ENCODE results near the gene ZNF358. TPM values are rescaled to one million over a fixed set of nuclear protein-coding genes. Genes with fewer than 3 reads are reported as not detected.

The ZNF358 gene
- total RNA-seq, 4 donors from 2014 or later = 30.4 to 42.8 (median 36.9) TPM

GRCh38 chr19:7494416-7495098, 21.3 kb upstream of the ZNF358 start:
- DNase-seq (ENCODE audit: low spot score in 2 of 2) = no peak
- 41 to 44% methylated on average over 13 of the region's 13 CpGs for WGBS, 2 donors
- H3K4me3 ChIP-seq (ENCODE audit: low read depth, poor library complexity, severe bottlenecking) = no peak overlapping the region
- intact Hi-C loops (cut with DNase I; ENCODE audit: low total_unique reads) = no loop called here
- TF ChIP-seq POLR2A (IDR thresholded peaks at IDR 0.05) (no peak), CTCF (IDR thresholded peaks at IDR 0.05) (no peak)

GRCh38 chr19:7497292-7497691, 18.6 kb upstream of the ZNF358 start:
- 67 to 78% methylated on average over 7 of the region's 7 CpGs for WGBS, 2 donors
- no peak overlapping the region for H3K4me3 ChIP-seq (ENCODE audit: low read depth, poor library complexity, severe bottlenecking)
- intact Hi-C loops (cut with DNase I; ENCODE audit: low total_unique reads) = no loop called here
- TF ChIP-seq POLR2A (IDR thresholded peaks at IDR 0.05) = no peak
- TF ChIP-seq CTCF (IDR thresholded peaks at IDR 0.05) = no peak
- DNase-seq (ENCODE audit: low spot score in 2 of 2) = no peak

GRCh38 chr19:7500811-7501450, 15.0 kb upstream of the ZNF358 start:
- 2 to 8% methylated on average over 33 to 86 of the region's 93 CpGs for WGBS, 2 donors
- TF ChIP-seq POLR2A (IDR thresholded peaks at IDR 0.05) (no peak), CTCF (IDR thresholded peaks at IDR 0.05) (no peak)

GRCh38 chr19:7502552-7502951, 13.4 kb upstream of the ZNF358 start:
- WGBS, 2 donors = 59 to 63% methylated on average over 2 of the region's 2 CpGs
- no peak overlapping the region for H3K4me3 ChIP-seq (ENCODE audit: low read depth, poor library complexity, severe bottlenecking)
- intact Hi-C loops (cut with DNase I; ENCODE audit: low total_unique reads) = no loop called here
- no peak for TF ChIP-seq POLR2A (IDR thresholded peaks at IDR 0.05)
- no peak for TF ChIP-seq CTCF (IDR thresholded peaks at IDR 0.05)
- no peak for DNase-seq (ENCODE audit: low spot score in 2 of 2)

More at GRCh38 chr19:7500811-7501450, 15.0 kb upstream of the ZNF358 start:
- intact Hi-C loops (cut with DNase I; ENCODE audit: low total_unique reads) = no loop called here
- no peak for DNase-seq (ENCODE audit: low spot score in 2 of 2)
- H3K4me3 ChIP-seq (ENCODE audit: low read depth, poor library complexity, severe bottlenecking) = no peak overlapping the region

- DNase-seq (ENCODE audit: low spot score in 2 of 2) = no peak
- intact Hi-C loops (cut with DNase I; ENCODE audit: low total_unique reads) = no loop called here
- TF ChIP-seq CTCF (IDR thresholded peaks at IDR 0.05) (no peak), POLR2A (IDR thresholded peaks at IDR 0.05) (no peak)
- H3K4me3 ChIP-seq (ENCODE audit: low read depth, poor library complexity, severe bottlenecking) = no peak overlapping the region
- 81 to 85% methylated on average over 6 of the region's 6 CpGs for WGBS, 2 donors
These were observed 11.2 kb upstream of the ZNF358 start for GRCh38 chr19:7504684-7505083.

Data from lower leg skin (tissue), 4 donors.